ENCODE measurements around the gene RANBP1. TPM values are rescaled to one million over a fixed set of nuclear protein-coding genes. Genes with fewer than 3 reads are reported as not detected.

The RANBP1 gene
- total and polyA plus RNA-seq, 7 donors = 32.2 to 161 (median 52.1) TPM

DNA sequence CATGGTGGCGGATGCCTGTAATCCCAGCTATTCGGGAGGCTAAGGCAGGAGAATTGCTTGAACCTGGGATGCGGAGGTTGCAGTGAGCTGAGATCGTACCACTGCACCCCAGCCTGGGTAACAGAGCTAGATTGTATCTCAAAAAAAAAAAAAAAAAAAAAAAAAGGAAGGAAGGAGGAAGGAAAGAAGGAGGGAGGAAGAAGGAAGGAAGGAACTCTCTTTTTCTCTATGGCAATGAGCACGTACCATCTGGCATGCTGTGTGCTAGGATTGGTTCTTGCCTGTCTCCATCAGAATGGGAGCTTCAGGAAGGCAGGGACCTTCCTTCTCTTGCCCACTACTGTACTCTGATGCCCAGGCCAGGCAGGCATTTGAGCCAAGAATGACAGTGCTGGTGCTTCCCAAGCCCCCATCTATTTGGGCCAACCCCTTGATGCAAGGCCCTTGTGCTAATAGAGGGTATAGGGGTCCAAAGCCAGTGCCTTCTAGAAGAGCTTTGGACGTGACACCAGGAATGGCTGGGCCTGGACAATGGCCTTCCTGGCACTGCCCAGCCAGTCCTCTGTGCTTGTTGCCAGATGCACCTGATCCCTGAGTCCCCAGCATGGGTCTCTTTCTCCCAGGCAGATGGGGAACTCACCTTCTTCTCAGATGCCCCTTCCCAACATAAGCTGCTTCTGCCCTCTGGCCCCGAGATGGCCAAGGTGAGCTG, 46.4 kb upstream of the RANBP1 start:
- no peak for ATAC-seq
- H3K36me3 ChIP-seq (ENCODE audit: insufficient read depth in 1 of 2, low read depth in 1 of 2) = peaks cover 0 to 15% of the 10 kb centered on the region in 2 donors
- H3K27me3 ChIP-seq (ENCODE audit: insufficient read depth in 3 of 3, low read length in 2 of 3) = no peaks in the 10 kb centered on the region
- TF ChIP-seq, protein P1, sequence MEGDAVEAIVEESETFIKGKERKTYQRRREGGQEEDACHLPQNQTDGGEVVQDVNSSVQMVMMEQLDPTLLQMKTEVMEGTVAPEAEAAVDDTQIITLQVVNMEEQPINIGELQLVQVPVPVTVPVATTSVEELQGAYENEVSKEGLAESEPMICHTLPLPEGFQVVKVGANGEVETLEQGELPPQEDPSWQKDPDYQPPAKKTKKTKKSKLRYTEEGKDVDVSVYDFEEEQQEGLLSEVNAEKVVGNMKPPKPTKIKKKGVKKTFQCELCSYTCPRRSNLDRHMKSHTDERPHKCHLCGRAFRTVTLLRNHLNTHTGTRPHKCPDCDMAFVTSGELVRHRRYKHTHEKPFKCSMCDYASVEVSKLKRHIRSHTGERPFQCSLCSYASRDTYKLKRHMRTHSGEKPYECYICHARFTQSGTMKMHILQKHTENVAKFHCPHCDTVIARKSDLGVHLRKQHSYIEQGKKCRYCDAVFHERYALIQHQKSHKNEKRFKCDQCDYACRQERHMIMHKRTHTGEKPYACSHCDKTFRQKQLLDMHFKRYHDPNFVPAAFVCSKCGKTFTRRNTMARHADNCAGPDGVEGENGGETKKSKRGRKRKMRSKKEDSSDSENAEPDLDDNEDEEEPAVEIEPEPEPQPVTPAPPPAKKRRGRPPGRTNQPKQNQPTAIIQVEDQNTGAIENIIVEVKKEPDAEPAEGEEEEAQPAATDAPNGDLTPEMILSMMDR (IDR thresholded peaks at IDR 0.05) = no peak
- no peak for DNase-seq
- no peaks in the 10 kb centered on the region for H3K9me3 ChIP-seq
- H3K4me1 ChIP-seq = no peaks in the 10 kb centered on the region
- no peak overlapping the region for H3K4me3 ChIP-seq
- intact Hi-C loops (cut with DNase I) = no loop called here
- WGBS, 3 donors = 84 to 92% (median 92%) methylated on average over 7 of the region's 7 CpGs
- no peak overlapping the region for H3K27ac ChIP-seq

DNA sequence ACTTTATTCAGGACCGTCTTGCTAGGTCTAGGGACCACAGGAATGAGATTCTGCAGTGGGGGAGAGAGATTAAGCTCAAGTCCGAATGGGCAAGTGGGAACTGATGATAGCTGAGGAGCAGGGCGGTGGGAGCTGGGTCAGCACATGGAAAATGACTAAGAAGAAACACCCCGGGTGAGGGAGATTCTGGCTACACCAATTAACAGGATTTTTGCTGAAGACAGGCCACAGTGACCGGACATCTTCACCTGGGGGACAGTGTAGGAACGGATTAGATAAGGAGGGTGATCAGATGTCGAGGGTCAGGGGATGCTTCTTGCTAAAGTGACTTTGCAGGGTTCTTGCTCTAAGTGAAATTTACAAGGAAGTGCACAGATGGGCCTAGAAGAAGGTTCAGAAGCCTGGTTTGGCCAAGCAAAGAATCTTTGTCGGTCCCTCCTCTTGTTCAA, 44.4 kb upstream of the RANBP1 start:
- no peak for ATAC-seq
- 85 to 90% (median 86%) methylated on average over 8 of the region's 8 CpGs for WGBS, 3 donors
- Histone ChIP-seq H3K4me3 (no peak overlapping the region), H3K27me3 (ENCODE audit: insufficient read depth in 3 of 3, low read length in 2 of 3) (no peaks in the 10 kb centered on the region), H3K36me3 (ENCODE audit: insufficient read depth in 1 of 2, low read depth in 1 of 2) (no peaks in the 10 kb centered on the region), H3K4me1 (no peaks in the 10 kb centered on the region), H3K27ac (no peak overlapping the region), H3K9me3 (no peaks in the 10 kb centered on the region)
- DNase-seq = no peak
- TF ChIP-seq, protein P1 (IDR thresholded peaks at IDR 0.05) = no peak
- intact Hi-C loops (cut with DNase I) = no loop called here

DNA sequence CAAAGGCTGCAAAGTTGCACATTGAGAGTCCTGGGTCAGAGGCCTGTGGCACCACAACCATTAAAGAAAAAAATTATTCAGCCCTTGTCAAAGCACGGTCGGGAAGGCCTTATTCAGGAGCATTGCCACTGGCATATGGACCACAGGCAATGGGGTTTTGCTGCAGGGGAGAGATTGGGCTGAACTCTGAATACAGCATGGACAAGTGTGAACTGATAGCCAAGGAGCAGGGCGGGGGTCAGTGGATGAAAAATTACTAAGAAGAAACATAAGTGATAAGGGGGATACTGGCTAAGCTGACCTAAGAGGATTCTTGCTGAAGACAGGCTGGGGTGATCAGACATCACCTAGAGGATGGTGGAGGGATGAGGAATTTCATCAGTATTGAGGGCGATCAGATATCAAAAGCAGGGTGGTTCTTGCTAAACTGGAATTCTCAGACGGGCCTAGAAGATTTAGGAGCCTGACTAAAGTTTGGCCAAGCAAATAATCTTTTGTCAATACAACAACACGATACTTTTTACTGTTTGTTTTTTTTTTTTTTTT, 39.2 kb upstream of the RANBP1 start:
- peaks cover 9% of the 10 kb centered on the region for H3K4me1 ChIP-seq
- H3K36me3 ChIP-seq (ENCODE audit: insufficient read depth in 1 of 2, low read depth in 1 of 2) = no peaks in the 10 kb centered on the region
- no peaks in the 10 kb centered on the region for H3K9me3 ChIP-seq
- H3K27me3 ChIP-seq (ENCODE audit: insufficient read depth in 3 of 3, low read length in 2 of 3) = no peaks in the 10 kb centered on the region
- no peak overlapping the region for H3K4me3 ChIP-seq
- ATAC-seq = no peak
- H3K27ac ChIP-seq = no peak overlapping the region
- intact Hi-C loops (cut with DNase I) = no loop called here
- TF ChIP-seq, protein P1 (IDR thresholded peaks at IDR 0.05) = no peak
- no peak for DNase-seq
- WGBS, 3 donors = 58 to 74% (median 63%) methylated on average over 6 of the region's 6 CpGs

DNA sequence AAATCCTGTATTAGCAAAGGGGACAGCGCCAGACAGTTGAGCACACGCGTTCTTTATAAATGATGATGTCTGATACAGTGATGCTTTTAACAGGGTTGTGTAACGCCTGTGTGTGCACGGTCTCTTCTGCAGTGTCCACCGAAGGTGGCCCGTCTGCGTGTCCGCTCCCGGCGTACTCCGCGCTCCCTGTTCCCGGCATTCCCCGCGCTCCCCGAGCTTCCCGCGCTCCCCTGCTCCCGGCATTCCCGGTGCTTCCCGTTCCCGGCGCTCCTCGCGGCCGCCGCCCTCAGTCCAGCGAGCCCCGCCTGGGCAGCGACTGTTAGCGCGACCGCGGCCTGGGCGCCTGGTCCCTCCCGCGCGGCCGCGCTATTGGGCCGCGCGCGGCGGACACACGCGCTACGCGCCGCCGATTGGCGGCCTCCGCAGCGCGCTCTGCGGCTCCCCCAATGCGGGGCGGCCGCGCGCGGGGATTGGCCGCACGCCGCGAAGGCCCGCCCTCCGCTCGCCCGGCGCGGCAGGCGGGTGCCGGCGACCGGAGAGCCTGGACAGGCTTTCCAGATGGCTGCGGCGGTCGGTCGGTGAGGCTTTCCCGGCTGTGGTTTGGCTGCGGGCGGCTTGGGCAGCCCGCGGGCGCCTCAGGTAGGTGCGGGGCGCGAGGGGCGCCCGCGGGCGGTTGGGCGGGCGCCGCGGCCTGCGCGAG, 36.0 kb upstream of the RANBP1 start, which contains the start of gene DGCR8:
DGCR8 (plus strand) TSS at position 497 of the 700 bp plus-strand sequence. CDS start 5,723 bp downstream, outside the sequence.
- H3K27ac ChIP-seq = peak within 1 kb of the TSS; percentile 88
- intact Hi-C loops (cut with DNase I) = loop anchor here (5.0 kb wide), 2 partner anchors 37 to 58 kb away; partner anchors contain the start of genes RANBP1 (in 1 of the 2), TANGO2 (in 1 of the 2) and TRMT2A (in 1 of the 2)
- H3K4me1 ChIP-seq = peaks cover 40% of the 10 kb centered on the region
- ATAC-seq (peak; percentile 92 to 95 (median 93)), DNase-seq (peak; percentile 94 to 97)
- no peaks in the 10 kb centered on the region for H3K27me3 ChIP-seq (ENCODE audit: insufficient read depth in 3 of 3, low read length in 2 of 3)
- no peaks in the 10 kb centered on the region for H3K36me3 ChIP-seq (ENCODE audit: insufficient read depth in 1 of 2, low read depth in 1 of 2)
- TF ChIP-seq, protein P1 (IDR thresholded peaks at IDR 0.05) = no peak
- 0 to 1% (median 1%) methylated on average over 70 to 100 of the region's 100 CpGs for WGBS, 3 donors
- H3K9me3 ChIP-seq = no peaks in the 10 kb centered on the region
- peak within 1 kb of the TSS; percentile 98 for H3K4me3 ChIP-seq

Data from psoas muscle (tissue), 8 donors.